OCI-LY1 (cell line): Measurements from ENCODE around the gene CACNA1D.

Source experiments
- H2AFZ ChIP-seq: fragments of 200-600 bp; sonication (generic), shearing (Covaris generic); 2 replicates; pipeline ENCODE4 v1.6.0; 2014; ENCODE audit warnings: antibody characterized with exemption, mild to moderate bottlenecking, low read length
- H3F3A ChIP-seq: fragments of 200-600 bp; sonication (generic), shearing (Covaris generic); 2 replicates; pipeline ENCODE4 v1.6.0; 2014; ENCODE audit warnings: mild to moderate bottlenecking, antibody characterized with exemption, low read length, moderate library complexity; ENCODE audit not compliant: insufficient read depth
- H3K27ac ChIP-seq: fragments of 200-600 bp; sonication (generic); 2 replicates; pipeline ENCODE4 v1.5.1; 2014; ENCODE audit warnings: low read length, mixed run types, mild to moderate bottlenecking, low read depth; ENCODE audit not compliant: poor library complexity, severe bottlenecking
- H3K27me3 ChIP-seq: fragments of 200-600 bp; sonication (generic); 2 replicates; pipeline ENCODE4 v1.6.0; 2014; ENCODE audit warnings: antibody characterized with exemption, mild to moderate bottlenecking, low read length, moderate library complexity; ENCODE audit not compliant: insufficient read depth
- H3K36me3 ChIP-seq: fragments of 200-600 bp; sonication (generic); 2 replicates; pipeline ENCODE4 v1.6.1; 2014; ENCODE audit warnings: mild to moderate bottlenecking, antibody characterized with exemption, low read length, moderate library complexity, mixed read lengths; ENCODE audit not compliant: insufficient read depth
- H3K4me1 ChIP-seq: fragments of 200-600 bp; sonication (generic); 2 replicates; pipeline ENCODE4 v1.5.1; 2014; ENCODE audit warnings: mild to moderate bottlenecking, low read length, moderate library complexity; ENCODE audit not compliant: insufficient read depth, severe bottlenecking
- H3K4me2 ChIP-seq: fragments of 200-600 bp; sonication (generic), shearing (Covaris generic); 2 replicates; pipeline ENCODE4 v1.6.1; 2014; ENCODE audit warnings: low read length
- H3K4me3 ChIP-seq: fragments of 200-600 bp; sonication (generic); 2 replicates; pipeline ENCODE4 v1.5.1; 2014; ENCODE audit warnings: low read length, low read depth, mild to moderate bottlenecking, mixed read lengths; ENCODE audit not compliant: poor library complexity, severe bottlenecking
- H3K79me2 ChIP-seq: fragments of 200-600 bp; shearing (Covaris generic); 2 replicates; pipeline ENCODE4 v1.6.1; 2016; ENCODE audit warnings: mixed run types, low read length, mixed read lengths; ENCODE audit not compliant: insufficient read depth
- H3K9ac ChIP-seq: fragments of 200-600 bp; sonication (generic), shearing (Covaris generic); 2 replicates; pipeline ENCODE4 v1.6.1; 2014; ENCODE audit warnings: mild to moderate bottlenecking, low read length, mixed read lengths
- H3K9me2 ChIP-seq: fragments of 200-600 bp; sonication (generic), shearing (Covaris generic); 2 replicates; pipeline ENCODE4 v1.6.1; 2014; ENCODE audit warnings: low read depth, mild to moderate bottlenecking, low read length, mixed read lengths
- H3K9me3 ChIP-seq: fragments of 200-600 bp; shearing (Covaris generic); 2 replicates; pipeline ENCODE4 v1.6.1; 2014; ENCODE audit warnings: low read length, mixed read lengths
- H4K20me1 ChIP-seq: fragments of 200-600 bp; sonication (generic), shearing (Covaris generic); 2 replicates; pipeline ENCODE4 v1.6.0; 2016; ENCODE audit warnings: mild to moderate bottlenecking, low read length; ENCODE audit not compliant: insufficient read depth
- CTCF ChIP-seq: fragments of 200-600 bp; sonication (generic), shearing (Covaris generic); IDR thresholded peaks from 2 replicates; pipeline ENCODE4 v1.5.1; 2017; ENCODE audit warnings: mild to moderate bottlenecking, antibody characterized with exemption, low read length, moderate library complexity, mixed read lengths
- EZH2 ChIP-seq: fragments of 200-600 bp; sonication (generic), shearing (Covaris generic); IDR thresholded peaks from 2 replicates; pipeline ENCODE4 v1.8.0; 2017; ENCODE audit warnings: borderline replicate concordance, mixed run types, mild to moderate bottlenecking, antibody characterized with exemption, low read length, moderate library complexity, mixed read lengths

Gene CACNA1D

GRCh38 chr3:53775018-53775417 is 280.6 kb downstream of the CACNA1D start:
- H3K27me3 ChIP-seq, result 0 out of 2 replicates have a peak, but pooled peaks cover 6% of the 10 kb centered on the region
- no peaks in the 10 kb centered on the region for H4K20me1 ChIP-seq
- no peak overlapping the region for H3K4me3 ChIP-seq
- no peaks in the 10 kb centered on the region for H3K36me3 ChIP-seq
- H2AFZ ChIP-seq, result no peak overlapping the region
- H3K27ac ChIP-seq, result no peak overlapping the region
- H3F3A ChIP-seq, result no peaks in the 10 kb centered on the region
- no peaks in the 10 kb centered on the region for H3K4me1 ChIP-seq
- no peak for TF ChIP-seq EZH2
- no peak for TF ChIP-seq CTCF
- no peaks in the 10 kb centered on the region for H3K9me2 ChIP-seq
- no peaks in the 10 kb centered on the region for H3K9me3 ChIP-seq
- H3K79me2 ChIP-seq, result no peaks in the 10 kb centered on the region
- no peak overlapping the region for H3K9ac ChIP-seq
- H3K4me2 ChIP-seq, result no peak overlapping the region

- TF ChIP-seq EZH2, result no peak
- no peak for TF ChIP-seq CTCF
- Histone ChIP-seq H3K9ac (no peak overlapping the region), H3K4me3 (no peak overlapping the region), H3K4me2 (no peak overlapping the region), H3K9me3 (no peaks in the 10 kb centered on the region), H3K36me3 (no peaks in the 10 kb centered on the region), H3K27ac (no peak overlapping the region), H4K20me1 (no peaks in the 10 kb centered on the region), H3K79me2 (no peaks in the 10 kb centered on the region), H3K4me1 (no peaks in the 10 kb centered on the region), H3K9me2 (no peaks in the 10 kb centered on the region), H3F3A (no peaks in the 10 kb centered on the region), H3K27me3 (0 out of 2 replicates have a peak, but pooled peaks cover 6% of the 10 kb centered on the region), H2AFZ (no peak overlapping the region)
Observed at GRCh38 chr3:53775834-53776251, 281.4 kb downstream of the CACNA1D start.

GRCh38 chr3:53776494-53777101 is 282.2 kb downstream of the CACNA1D start:
- Histone ChIP-seq H3K27ac (no peak overlapping the region), H3K4me2 (no peak overlapping the region), H3K4me1 (no peaks in the 10 kb centered on the region), H3K4me3 (no peak overlapping the region), H3K36me3 (no peaks in the 10 kb centered on the region), H3K27me3 (0 out of 2 replicates have a peak, but pooled peaks cover 6% of the 10 kb centered on the region), H3K9me2 (no peaks in the 10 kb centered on the region), H3F3A (no peaks in the 10 kb centered on the region), H3K9ac (no peak overlapping the region), H4K20me1 (no peaks in the 10 kb centered on the region), H3K79me2 (no peaks in the 10 kb centered on the region), H3K9me3 (no peaks in the 10 kb centered on the region), H2AFZ (no peak overlapping the region)
- no peak for TF ChIP-seq EZH2
- TF ChIP-seq CTCF, result no peak
